NCI-H1417 treated with DMSO at 0.1 percent for 48 hours (cell line): ENCODE measurements around the gene SERTAD1.

Experiments
- DNase-seq: peaks from one replicate; lab custom pipeline; 2025; lab: John Stamatoyannopoulos, UW

The SERTAD1 gene

GRCh38 chr19:40376286-40376862, 49.4 kb downstream of the SERTAD1 start:
- no peak for DNase-seq

- DNase-seq = no peak
These were observed 51.7 kb downstream of the SERTAD1 start for GRCh38 chr19:40374084-40374483.

GRCh38 chr19:40371802-40372122, 54.0 kb downstream of the SERTAD1 start:
- no peak for DNase-seq
